ENCODE results near the gene ITGB8.

- TF ChIP-seq POLR2AphosphoS5 (IDR thresholded peaks at IDR 0.05) (no peak), CTCF (IDR thresholded peaks at IDR 0.05; ENCODE audit: poor library complexity, severe bottlenecking) (no peak), SMC3 (conservative IDR thresholded peaks at IDR 0.05; ENCODE audit: poor library complexity) (no peak), EZH2 (IDR thresholded peaks at IDR 0.05; ENCODE audit: borderline replicate concordance, insufficient read depth, low read length, poor library complexity, severe bottlenecking) (no peak)
Measured at GRCh38 chr7:20343205-20343604, 12.5 kb downstream of the ITGB8 start.
